ENCODE results near the gene TOGARAM1.

TOGARAM1 gene

DNA sequence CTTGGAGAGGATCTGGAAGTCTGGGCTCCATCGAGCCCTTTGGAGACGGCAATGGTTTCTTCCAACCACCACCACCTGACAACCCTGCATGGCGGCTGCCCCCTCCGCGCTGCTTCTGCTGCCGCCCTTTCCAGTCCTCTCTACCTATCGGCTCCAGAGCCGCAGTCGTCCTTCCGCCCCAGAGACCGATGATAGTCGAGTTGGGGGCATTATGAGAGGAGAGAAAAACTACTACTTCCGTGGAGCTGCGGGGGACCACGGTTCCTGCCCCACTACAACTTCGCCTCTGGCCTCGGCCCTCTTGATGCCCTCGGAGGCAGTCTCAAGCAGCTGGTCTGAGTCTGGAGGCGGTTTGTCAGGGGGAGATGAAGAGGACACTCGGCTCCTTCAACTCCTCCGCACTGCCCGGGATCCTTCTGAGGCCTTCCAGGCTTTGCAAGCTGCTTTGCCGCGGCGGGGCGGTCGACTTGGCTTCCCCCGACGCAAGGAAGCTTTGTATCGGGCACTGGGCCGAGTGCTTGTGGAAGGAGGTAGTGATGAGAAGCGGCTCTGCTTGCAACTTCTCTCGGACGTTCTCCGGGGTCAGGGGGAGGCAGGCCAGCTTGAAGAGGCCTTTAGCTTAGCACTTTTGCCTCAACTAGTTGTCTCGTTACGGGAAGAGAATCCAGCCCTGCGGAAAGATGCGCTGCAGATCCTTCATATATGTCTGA is 499 bp downstream of the TOGARAM1 start:
- peak; percentile 55 for DNase-seq (ENCODE audit: low spot score)

DNA sequence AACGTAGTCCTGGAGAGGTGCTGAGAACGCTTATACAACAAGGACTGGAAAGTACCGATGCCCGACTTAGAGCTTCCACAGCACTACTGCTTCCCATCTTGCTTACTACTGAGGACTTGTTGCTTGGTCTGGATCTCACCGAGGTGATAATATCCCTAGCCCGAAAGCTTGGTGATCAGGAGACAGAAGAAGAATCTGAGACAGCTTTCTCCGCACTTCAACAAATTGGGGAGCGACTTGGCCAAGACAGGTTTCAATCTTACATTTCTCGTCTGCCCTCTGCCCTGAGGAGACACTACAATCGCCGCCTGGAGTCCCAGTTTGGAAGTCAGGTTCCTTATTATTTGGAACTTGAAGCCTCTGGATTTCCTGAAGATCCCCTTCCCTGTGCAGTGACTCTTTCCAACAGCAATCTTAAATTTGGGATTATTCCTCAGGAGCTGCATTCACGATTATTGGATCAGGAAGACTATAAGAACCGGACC is 1.1 kb downstream of the TOGARAM1 start:
- no peak for DNase-seq (ENCODE audit: low spot score)

- DNase-seq (ENCODE audit: low spot score): peak; percentile 44
Measured at GRCh38 chr14:44963775-44964380, 1.9 kb downstream of the TOGARAM1 start.

- DNase-seq (ENCODE audit: low spot score): no peak
Measured at GRCh38 chr14:44966601-44967336, 4.8 kb downstream of the TOGARAM1 start.

DNA sequence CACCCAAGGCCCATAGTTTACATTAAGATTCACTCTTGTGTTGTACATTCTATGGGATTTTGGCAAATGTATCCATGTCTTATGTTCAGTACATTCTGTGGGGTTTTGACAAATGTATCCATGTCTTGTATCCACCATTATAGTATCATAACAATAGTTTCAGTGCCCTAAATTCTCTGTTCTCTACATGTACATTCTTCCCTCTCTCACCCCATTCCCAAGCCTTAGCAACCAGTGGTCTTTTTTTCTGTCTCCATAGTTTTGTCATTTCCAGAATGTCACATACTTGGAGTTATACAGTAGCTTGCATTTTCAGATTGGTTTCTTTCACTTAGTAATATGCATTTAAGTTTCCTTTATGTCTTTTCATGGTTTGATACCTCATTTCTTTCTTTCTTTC is 6.7 kb downstream of the TOGARAM1 start:
- no peak for DNase-seq (ENCODE audit: low spot score)

GRCh38 chr14:44970907-44971306 is 8.9 kb downstream of the TOGARAM1 start:
- no peak for DNase-seq (ENCODE audit: low spot score)

DNA sequence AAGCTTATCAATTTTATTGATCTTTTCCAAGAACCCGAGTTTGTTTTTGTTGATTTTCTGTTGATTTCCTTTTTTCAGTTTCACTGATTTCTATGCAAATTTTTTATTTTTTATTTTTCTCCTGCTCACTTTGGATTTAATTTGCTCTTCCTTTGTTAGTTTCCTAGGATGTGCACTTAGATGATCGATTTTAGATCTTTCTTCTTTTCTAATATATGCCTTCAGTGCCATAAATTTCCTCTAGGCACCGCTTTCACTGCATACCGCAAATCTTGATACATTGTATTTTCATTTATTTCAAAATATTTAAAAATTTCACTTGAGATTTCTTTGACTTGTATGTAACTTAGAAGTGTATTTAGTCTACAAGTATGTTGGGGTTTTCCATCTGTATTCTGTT is 9.5 kb downstream of the TOGARAM1 start:
- DNase-seq (ENCODE audit: low spot score): no peak

DNA sequence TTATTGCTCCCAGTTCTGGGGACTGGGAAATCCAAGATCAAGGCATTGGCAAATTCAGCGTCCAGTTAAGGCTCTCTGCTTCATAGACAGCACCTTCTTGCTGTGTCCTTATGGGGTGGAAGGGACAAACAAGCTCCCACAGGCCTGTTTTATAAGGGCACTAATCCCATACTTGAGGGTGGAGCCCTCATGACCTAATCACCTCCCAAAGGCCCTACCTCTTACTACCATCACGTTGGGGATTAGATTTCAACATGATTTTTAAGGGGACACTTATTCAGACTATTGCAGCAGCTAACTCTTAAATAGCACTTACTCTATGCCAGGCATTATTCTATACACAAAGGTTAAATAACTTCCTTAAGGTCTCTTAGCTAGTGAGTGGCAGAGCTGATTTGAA is 17.3 kb downstream of the TOGARAM1 start:
- no peak for DNase-seq (ENCODE audit: low spot score)

DNA sequence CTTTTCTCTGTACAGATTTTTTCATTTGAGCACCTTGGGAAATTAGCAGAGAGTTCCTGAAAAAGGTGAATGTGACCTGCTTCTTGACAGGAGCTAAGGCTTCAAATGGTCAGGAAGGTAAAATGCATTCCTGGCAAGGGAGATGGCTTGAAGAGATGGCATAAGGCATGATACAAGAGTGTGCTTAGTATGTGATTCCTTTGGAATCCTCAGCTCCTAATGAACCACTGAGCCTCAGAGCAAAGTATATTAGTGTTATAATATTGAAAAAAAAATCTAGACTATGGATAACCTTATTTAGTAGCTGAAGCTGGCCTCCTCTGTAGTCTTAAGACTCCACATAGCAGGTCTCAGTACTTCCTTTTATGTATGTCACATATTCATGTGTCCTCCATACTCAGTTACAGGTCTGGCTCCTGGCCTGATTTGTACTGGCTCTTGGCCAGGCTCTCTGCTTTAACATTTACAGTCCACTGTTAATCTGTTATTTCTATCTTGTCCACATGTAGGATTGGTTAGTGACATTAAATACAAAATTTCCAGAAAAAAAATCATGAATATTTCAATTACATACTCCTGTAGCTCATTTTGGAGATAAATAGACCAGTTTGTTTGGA is 17.9 kb downstream of the TOGARAM1 start:
- peak; percentile 72 for DNase-seq (ENCODE audit: low spot score)

GRCh38 chr14:44981198-44981597 is 19.2 kb downstream of the TOGARAM1 start:
- no peak for DNase-seq (ENCODE audit: low spot score)

DNA sequence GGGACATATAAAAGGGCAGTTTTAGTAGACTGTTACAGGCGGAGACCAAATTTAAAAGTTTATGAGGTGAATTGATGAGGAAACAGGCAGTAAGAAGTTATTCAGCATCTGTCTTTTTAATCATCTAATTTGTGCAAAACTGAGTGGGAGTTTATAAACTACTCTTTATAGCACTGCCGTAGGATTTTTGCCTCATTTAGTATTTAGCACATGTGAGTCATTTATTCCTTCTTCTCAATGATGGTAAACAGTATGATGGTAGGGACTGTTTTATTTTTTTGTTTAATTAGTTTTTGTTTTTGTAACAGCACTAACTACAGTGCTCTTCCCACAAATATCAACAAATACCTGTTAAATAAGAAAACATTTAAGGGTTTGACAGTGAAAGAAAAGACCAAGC is 20.6 kb downstream of the TOGARAM1 start:
- DNase-seq (ENCODE audit: low spot score): no peak

GRCh38 chr14:44988694-44989093 is 26.7 kb downstream of the TOGARAM1 start:
- peak; percentile 80 for DNase-seq (ENCODE audit: low spot score)

DNA sequence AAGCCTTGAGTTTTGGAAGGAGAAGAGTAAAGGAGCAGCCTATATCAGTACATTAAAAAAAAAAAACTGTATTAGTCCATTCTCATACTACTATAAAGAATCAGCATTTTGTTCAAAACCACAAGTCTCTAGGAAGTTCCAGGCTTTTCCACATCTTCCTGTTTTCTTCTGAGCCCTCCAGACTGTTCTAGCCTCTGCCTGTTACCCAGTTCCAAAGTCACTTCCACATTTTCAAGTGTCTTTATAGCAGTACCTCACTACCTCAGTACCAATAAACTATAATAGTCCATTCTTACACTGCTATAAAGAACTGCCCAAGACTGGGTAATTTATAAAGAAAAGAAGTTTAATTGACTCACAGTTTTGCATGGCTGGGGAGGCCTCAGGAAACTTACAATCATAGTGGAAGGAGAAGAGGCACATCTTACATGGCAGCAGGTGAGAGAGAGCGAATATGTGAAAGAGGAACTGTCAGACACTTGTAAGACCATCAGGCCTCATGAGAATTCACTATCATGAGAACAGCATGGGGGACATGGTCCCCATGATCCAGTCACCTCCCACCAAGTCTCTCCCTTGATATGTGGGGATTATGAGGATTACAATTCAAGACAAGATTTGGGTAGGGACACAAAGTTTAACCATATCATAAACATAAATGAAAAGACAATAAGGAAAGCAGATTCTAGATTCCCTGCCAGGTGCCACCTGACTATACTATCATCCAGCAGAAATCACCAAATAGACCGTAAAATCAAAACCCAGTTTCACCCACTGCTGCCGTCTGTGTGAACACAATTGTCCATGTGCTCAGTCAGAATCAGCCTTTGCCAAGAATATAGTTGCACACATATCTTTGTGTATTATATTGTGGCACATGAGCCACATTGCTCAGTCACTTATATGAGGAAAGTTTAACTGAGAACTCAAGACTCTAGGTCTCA is 27.8 kb downstream of the TOGARAM1 start:
- peak; percentile 46 for DNase-seq (ENCODE audit: low spot score)

DNA sequence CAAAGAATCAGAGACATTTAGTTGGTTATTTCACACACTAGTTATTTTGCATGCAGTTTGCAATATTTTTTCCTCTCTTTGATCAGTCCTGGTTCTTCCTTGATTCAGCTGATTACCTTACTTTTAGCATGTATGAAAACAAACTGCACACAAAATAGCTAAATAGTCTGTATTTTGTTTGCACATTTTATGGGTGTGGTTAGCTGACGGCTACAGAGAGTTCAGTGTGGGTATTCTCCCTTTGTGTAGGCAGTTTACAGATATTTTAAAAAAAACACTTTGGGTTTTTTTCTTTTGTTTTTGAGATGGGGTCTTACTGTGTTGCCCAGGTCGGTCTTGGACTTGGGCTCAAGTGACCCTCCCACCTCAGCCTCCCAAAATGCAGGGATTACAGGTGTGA is 28.5 kb downstream of the TOGARAM1 start:
- no peak for DNase-seq (ENCODE audit: low spot score)

- no peak for DNase-seq (ENCODE audit: low spot score)
Measured at GRCh38 chr14:44995196-44995595, 33.2 kb downstream of the TOGARAM1 start.

GRCh38 chr14:44995770-44996294 is 33.8 kb downstream of the TOGARAM1 start:
- no peak for DNase-seq (ENCODE audit: low spot score)

GRCh38 chr14:45003924-45004323 is 41.9 kb downstream of the TOGARAM1 start:
- no peak for DNase-seq (ENCODE audit: low spot score)

- DNase-seq (ENCODE audit: low spot score): no peak
Measured at GRCh38 chr14:45015133-45015532, 53.1 kb downstream of the TOGARAM1 start.

DNA sequence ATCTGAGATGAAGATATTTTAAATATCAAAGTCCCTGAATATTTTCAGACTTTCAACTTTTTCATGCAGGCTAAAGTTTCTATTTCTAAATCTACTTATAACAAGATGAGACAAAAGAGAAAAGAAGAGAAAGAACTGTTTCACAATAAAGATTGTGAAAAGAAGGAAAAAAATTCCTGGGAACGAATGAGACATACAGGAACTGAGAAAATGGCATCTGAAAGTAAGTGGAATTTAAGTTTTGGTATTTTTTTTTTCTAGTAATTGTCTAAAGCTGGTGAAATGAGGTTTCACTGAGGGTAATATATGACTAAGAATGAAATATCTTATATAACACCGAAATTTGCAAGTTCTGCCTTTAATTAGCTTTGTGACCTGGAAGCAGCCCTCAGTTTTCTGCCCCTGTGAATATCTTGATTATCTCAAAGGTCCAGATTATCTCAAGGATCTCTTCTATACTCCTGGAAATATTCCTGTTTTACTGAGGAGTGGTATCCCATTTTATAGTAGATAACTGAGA is 66.2 kb downstream of the TOGARAM1 start:
- no peak for DNase-seq (ENCODE audit: low spot score)

- no peak for DNase-seq (ENCODE audit: low spot score)
Measured at GRCh38 chr14:45034730-45035129, 72.7 kb downstream of the TOGARAM1 start.

DNA sequence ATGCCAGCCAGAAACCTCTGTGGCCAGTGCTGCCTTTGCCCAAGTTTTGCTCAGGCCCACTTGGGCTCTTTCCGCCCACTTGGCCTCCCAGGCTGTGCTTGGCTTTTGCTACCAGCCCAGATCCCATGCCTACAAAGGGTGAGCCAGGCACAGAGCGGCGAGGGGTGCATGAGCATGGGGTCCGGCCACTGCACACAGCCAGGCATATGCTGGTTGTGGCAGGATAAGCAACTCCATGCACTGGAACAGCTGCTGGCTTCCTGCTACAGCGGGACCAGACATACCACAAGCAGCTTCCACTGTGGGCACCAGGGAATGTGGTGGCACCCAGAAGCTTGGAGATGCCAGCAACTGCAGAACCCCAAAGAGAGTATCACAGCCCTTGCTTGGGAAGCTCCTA is 76.3 kb downstream of the TOGARAM1 start:
- no peak for DNase-seq (ENCODE audit: low spot score)
